ENCODE measurements around the gene ACOT8.
"Not testable (repeated sequence)": the region's sequence is repeated elsewhere in the genome, so short reads cannot be mapped to it uniquely, and the experiment has no call there.

ACOT8 gene

DNA sequence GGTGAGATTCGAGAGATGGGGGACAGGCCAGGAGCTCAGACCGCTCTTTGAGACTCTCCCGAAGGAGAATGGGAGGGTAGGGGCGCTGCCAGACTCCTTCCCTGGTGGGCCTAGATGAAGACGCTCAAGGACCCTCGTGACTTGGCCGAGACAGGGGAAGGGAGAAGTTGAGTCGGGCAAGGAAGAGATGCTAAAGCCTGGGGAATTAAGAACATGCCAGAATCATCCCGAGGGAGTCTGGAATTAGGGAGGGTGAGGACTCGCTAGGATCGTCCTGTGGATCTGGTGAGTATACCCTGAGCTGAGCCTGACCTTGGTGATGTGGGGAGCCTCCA lies 44.2 kb downstream of the ACOT8 start:
- Mint-ChIP-seq H3K4me3 (peak overlapping the region; percentile 88), H3K4me1 (peaks cover 18% of the 10 kb centered on the region), H3K27me3 (peaks cover 13% of the 10 kb centered on the region), H3K27ac (peak overlapping the region; percentile 76), H3K9me3 (no peaks in the 10 kb centered on the region), H3K36me3 (peaks cover 35% of the 10 kb centered on the region)
- no peak for ATAC-seq

DNA sequence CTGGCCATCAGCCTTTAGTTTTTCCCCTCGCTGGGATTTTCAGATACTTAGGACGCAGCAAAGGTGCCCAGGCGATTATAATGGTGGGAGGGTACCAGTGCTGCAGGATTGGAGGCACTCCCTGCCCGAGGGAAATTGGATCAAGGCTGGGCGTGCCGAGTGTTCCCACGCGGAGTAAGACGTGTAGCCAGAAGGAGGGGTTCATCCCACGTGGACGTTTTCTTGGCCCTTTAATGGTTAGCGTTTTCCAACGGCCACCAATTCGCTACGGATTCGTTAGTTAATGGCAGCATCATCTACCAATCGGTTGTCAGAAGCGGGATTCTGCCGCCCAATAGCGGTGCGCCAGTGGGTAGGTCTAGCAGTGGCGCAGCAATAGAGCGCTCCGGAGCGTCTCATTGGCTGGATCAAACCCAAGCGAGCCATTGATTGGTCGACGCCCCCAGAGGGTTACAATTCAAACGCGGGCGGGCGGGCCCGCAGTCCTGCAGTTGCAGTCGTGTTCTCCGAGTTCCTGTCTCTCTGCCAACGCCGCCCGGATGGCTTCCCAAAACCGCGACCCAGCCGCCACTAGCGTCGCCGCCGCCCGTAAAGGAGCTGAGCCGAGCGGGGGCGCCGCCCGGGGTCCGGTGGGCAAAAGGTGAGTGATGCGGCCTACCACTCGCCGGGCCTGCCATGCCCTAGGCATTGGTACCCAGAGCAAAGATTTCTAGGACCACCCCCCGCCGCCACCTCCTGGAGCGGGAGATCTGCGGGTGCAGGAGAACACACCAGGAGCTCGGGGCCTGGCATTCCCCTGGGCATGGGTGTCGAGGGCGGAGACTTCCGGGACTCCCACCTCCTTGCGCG lies 44.8 kb downstream of the ACOT8 start, which contains the start of gene UBE2C:
Gene UBE2C (plus strand): TSS at position 488 of the 849 bp plus-strand sequence. CDS start 52 bp downstream, at position 540.
- Mint-ChIP-seq H3K9me3 (no peaks in the 10 kb centered on the region), H3K27ac (peak within 1 kb of the TSS; percentile 76), H3K4me1 (peaks cover 18% of the 10 kb centered on the region), H3K36me3 (peaks cover 37% of the 10 kb centered on the region), H3K27me3 (peaks cover 13% of the 10 kb centered on the region), H3K4me3 (peak within 1 kb of the TSS; percentile 88)
- ATAC-seq = peak; percentile 99

- Mint-ChIP-seq H3K36me3 (peaks cover 45% of the 10 kb centered on the region), H3K4me1 (peaks cover 18% of the 10 kb centered on the region), H3K27ac (no peak overlapping the region), H3K27me3 (peaks cover 13% of the 10 kb centered on the region), H3K9me3 (no peaks in the 10 kb centered on the region), H3K4me3 (no peak overlapping the region)
- ATAC-seq = no peak
Measured at GRCh38 chr20:45810191-45810970, 46.8 kb downstream of the ACOT8 start.

DNA sequence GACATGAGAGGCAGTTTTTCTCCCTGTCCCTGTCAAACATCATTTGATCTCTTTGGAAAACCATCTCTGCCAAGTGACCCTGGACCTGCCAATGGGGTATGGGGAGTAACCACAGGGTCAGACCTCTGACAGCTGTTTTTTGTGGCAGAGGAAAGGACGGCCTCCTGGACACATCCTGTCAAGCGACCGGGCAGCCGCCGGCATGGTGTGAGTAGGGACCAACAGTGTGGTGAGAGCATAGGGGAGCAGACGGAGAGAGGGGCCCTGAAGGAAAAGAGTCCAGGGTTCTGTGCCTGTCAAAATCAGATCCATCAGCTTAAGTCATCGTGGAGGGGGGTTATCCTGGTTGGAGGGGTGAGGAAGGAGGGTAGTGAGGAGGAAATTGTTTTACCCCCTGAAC lies 55.3 kb downstream of the ACOT8 start:
- Mint-ChIP-seq H3K9me3 (no peaks in the 10 kb centered on the region), H3K27ac (no peak overlapping the region), H3K4me1 (peaks cover 14% of the 10 kb centered on the region), H3K27me3 (no peaks in the 10 kb centered on the region), H3K36me3 (peaks cover 42% of the 10 kb centered on the region), H3K4me3 (no peak overlapping the region)
- ATAC-seq = no peak

DNA sequence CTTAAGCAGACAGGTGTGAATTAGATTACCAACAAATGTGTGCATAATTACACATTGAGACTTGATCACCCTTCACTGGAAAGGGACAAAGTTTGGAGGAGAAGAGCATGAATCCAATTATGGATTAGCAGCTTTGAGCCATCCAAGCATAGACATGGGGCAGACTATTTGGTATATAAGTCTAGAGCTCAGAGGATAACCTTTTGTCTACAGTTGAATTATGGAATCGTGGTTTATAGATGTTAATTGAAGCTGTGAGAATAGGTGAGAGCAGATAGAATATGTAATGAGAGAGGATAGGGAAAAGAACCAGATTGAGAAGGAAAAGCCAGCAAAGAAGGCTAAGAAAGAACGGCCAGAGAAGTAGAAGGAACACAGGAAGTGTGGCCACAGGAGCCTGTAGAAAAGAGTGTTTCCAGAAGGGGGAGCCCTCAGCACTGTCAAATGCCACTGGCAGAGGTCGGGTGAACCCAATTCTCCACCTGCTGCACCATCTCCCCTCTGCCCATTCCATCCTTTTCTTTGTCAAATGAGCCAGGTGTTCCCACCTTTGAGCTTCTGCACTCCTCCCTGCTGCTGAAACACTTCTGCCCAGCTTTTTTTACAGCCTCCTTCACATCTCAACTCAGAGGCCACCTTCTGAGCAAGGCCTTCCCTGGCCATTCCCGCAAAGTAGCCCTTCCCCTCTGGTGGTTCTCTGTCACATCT lies 58.1 kb downstream of the ACOT8 start:
- Mint-ChIP-seq H3K27ac (no peak overlapping the region), H3K9me3 (no peaks in the 10 kb centered on the region), H3K27me3 (no peaks in the 10 kb centered on the region), H3K4me3 (no peak overlapping the region), H3K4me1 (peaks cover 14% of the 10 kb centered on the region), H3K36me3 (peaks cover 44% of the 10 kb centered on the region)
- peak; percentile 81 for ATAC-seq

DNA sequence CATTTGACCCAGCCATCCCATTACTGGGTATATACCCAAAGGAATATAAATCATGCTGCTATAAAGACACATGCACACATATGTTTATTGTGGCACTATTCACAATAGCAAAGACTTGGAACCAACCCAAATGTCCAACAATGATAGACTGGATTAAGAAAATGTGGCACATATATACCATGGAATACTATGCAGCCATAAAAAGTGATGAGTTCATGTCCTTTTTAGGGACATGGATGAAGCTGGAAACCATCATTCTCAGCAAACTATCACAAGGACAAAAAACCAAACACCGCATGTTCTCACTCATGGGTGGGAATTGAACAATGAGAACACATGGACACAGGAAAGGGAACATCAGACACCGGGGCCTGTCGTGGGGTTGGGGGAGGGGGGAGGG lies 59.2 kb downstream of the ACOT8 start:
- not testable (repeated sequence) for H3K27ac Mint-ChIP-seq, H3K4me3 Mint-ChIP-seq, H3K9me3 Mint-ChIP-seq, ATAC-seq, H3K27me3 Mint-ChIP-seq
- Mint-ChIP-seq H3K36me3 (peaks cover 39% of the 10 kb centered on the region), H3K4me1 (peaks cover 16% of the 10 kb centered on the region)

GRCh38 chr20:45797510-45797909 lies 59.7 kb downstream of the ACOT8 start:
- H3K27ac Mint-ChIP-seq, H3K4me3 Mint-ChIP-seq, H3K27me3 Mint-ChIP-seq, ATAC-seq, H3K9me3 Mint-ChIP-seq: not testable (repeated sequence)
- H3K36me3 Mint-ChIP-seq = peaks cover 43% of the 10 kb centered on the region
- H3K4me1 Mint-ChIP-seq = peaks cover 20% of the 10 kb centered on the region

GRCh38 chr20:45796337-45797065 lies 60.7 kb downstream of the ACOT8 start:
- no peaks in the 10 kb centered on the region for H3K27me3 Mint-ChIP-seq
- H3K36me3 Mint-ChIP-seq = peaks cover 37% of the 10 kb centered on the region
- H3K27ac Mint-ChIP-seq = no peak overlapping the region
- H3K4me3 Mint-ChIP-seq = no peak overlapping the region
- H3K4me1 Mint-ChIP-seq = peaks cover 27% of the 10 kb centered on the region
- ATAC-seq = no peak
- no peaks in the 10 kb centered on the region for H3K9me3 Mint-ChIP-seq

- H3K4me1 Mint-ChIP-seq = peaks cover 30% of the 10 kb centered on the region
- no peaks in the 10 kb centered on the region for H3K9me3 Mint-ChIP-seq
Measured at GRCh38 chr20:45792317-45793118, 64.7 kb downstream of the ACOT8 start.

More at GRCh38 chr20:45792317-45793118, 64.7 kb downstream of the ACOT8 start:
- Mint-ChIP-seq H3K4me3 (peak overlapping the region; percentile 92), H3K27ac (peak overlapping the region; percentile 79), H3K27me3 (no peaks in the 10 kb centered on the region), H3K36me3 (peaks cover 29% of the 10 kb centered on the region)
- ATAC-seq = peak; percentile 40

Measured in stimulated activated memory B cell treated with anti-CD40 and anti-IgM and Interleukin-4, amounts not matched to agents 10 μg/mL and 1 μg/mL and 100 μg/mL, for 72 hours (primary cell).